ENCODE measurements around the gene VWA2.

DNA sequence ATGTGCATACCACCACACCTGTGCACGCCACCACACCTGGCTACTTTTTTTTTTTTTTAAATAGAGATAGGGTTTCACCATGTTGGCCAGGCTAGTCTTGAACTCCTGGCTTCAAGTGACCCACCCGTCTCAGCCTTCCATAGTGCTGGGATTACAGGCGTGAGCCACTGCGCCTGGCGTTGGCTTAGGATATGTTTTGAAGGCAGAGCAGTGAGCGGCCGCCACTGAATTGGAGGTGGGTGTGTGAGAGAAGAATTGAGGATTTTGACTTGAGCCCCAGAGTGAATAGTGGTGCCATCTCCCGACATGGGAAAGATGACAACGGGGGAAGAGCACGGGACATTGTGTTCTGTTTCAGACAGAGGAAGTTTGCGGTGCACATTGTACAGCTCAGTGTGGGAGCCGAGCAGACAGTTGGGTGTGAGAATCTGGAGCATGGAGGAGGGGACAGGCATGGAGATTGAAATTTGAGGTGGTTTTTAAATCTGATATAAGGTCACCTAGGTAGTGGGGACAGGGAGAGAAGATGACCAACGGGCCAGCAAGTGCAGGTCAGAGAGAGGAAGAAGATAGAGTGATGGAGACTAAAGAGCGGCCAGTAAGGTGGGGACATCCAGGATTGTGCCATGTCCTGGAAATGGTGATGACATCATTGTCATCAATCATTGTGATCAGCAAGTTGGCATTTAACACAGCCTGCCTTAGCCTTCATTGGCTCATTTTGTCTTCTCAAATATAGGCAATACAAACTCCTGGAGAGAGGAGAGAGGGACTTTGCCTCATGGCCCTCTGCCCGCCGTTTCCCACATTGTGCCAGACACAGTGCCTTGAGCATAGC is 35.8 kb downstream of the VWA2 start:
- no peak for TF ChIP-seq ZNF843 (tag by site-specific recombination; IDR thresholded peaks at IDR 0.05)
- TF ChIP-seq, protein P1, sequence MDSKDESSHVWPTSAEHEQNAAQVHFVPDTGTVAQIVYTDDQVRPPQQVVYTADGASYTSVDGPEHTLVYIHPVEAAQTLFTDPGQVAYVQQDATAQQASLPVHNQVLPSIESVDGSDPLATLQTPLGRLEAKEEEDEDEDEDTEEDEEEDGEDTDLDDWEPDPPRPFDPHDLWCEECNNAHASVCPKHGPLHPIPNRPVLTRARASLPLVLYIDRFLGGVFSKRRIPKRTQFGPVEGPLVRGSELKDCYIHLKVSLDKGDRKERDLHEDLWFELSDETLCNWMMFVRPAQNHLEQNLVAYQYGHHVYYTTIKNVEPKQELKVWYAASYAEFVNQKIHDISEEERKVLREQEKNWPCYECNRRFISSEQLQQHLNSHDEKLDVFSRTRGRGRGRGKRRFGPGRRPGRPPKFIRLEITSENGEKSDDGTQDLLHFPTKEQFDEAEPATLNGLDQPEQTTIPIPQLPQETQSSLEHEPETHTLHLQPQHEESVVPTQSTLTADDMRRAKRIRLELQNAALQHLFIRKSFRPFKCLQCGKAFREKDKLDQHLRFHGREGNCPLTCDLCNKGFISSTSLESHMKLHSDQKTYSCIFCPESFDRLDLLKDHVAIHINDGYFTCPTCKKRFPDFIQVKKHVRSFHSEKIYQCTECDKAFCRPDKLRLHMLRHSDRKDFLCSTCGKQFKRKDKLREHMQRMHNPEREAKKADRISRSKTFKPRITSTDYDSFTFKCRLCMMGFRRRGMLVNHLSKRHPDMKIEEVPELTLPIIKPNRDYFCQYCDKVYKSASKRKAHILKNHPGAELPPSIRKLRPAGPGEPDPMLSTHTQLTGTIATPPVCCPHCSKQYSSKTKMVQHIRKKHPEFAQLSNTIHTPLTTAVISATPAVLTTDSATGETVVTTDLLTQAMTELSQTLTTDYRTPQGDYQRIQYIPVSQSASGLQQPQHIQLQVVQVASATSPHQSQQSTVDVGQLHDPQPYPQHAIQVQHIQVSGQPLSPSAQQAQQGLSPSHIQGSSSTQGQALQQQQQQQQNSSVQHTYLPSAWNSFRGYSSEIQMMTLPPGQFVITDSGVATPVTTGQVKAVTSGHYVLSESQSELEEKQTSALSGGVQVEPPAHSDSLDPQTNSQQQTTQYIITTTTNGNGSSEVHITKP (tag by site-specific recombination; IDR thresholded peaks at IDR 0.05): no peak
